OCI-M2 (cell line): ENCODE results near the gene MORC1.

Source experiments
- DNase-seq: peaks from one replicate; lab custom pipeline; 2025; ENCODE audit not compliant: unreplicated experiment; lab: John Stamatoyannopoulos, UW

Gene MORC1

GRCh38 chr3:108946292-108947285, 171.3 kb downstream of the MORC1 start:
- DNase-seq: no peak

GRCh38 chr3:108940568-108941263, 177.2 kb downstream of the MORC1 start:
- DNase-seq: no peak

GRCh38 chr3:108940166-108940565, 177.8 kb downstream of the MORC1 start:
- no peak for DNase-seq

- no peak for DNase-seq
These were observed 180.8 kb downstream of the MORC1 start for GRCh38 chr3:108936924-108937689.

GRCh38 chr3:108931035-108931434, 186.9 kb downstream of the MORC1 start:
- no peak for DNase-seq

GRCh38 chr3:108918866-108919265, 199.1 kb downstream of the MORC1 start:
- DNase-seq: no peak

- no peak for DNase-seq
These were observed 202.9 kb downstream of the MORC1 start for GRCh38 chr3:108914774-108915641.

GRCh38 chr3:108909799-108910198, 208.1 kb downstream of the MORC1 start:
- DNase-seq: no peak
